DND-41 (cell line): ENCODE data around the gene SEMA3E.

Experiments
- EZH2 ChIP-seq: IDR thresholded peaks from 3 replicates; pipeline ENCODE4 v1.6.1; 2012; ENCODE audit warnings: borderline replicate concordance, low read depth, mild to moderate bottlenecking, moderate library complexity, low read length, inconsistent platforms; ENCODE audit not compliant: severe bottlenecking
- TF ChIP-seq, protein P1 (sequence below): IDR thresholded peaks from 2 replicates; pipeline ENCODE4 v1.5.1; 2012; ENCODE audit warnings: borderline replicate concordance, low read length, moderate library complexity, mild to moderate bottlenecking; ENCODE audit not compliant: poor library complexity, severe bottlenecking; ENCODE audit errors: extremely low read depth

GRCh38 chr7:83469076-83469475, 179.9 kb downstream of the SEMA3E start:
- TF ChIP-seq, protein P1, sequence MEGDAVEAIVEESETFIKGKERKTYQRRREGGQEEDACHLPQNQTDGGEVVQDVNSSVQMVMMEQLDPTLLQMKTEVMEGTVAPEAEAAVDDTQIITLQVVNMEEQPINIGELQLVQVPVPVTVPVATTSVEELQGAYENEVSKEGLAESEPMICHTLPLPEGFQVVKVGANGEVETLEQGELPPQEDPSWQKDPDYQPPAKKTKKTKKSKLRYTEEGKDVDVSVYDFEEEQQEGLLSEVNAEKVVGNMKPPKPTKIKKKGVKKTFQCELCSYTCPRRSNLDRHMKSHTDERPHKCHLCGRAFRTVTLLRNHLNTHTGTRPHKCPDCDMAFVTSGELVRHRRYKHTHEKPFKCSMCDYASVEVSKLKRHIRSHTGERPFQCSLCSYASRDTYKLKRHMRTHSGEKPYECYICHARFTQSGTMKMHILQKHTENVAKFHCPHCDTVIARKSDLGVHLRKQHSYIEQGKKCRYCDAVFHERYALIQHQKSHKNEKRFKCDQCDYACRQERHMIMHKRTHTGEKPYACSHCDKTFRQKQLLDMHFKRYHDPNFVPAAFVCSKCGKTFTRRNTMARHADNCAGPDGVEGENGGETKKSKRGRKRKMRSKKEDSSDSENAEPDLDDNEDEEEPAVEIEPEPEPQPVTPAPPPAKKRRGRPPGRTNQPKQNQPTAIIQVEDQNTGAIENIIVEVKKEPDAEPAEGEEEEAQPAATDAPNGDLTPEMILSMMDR = no peak
- TF ChIP-seq EZH2 = no peak
